ENCODE results near the gene ZNF764.

DNA sequence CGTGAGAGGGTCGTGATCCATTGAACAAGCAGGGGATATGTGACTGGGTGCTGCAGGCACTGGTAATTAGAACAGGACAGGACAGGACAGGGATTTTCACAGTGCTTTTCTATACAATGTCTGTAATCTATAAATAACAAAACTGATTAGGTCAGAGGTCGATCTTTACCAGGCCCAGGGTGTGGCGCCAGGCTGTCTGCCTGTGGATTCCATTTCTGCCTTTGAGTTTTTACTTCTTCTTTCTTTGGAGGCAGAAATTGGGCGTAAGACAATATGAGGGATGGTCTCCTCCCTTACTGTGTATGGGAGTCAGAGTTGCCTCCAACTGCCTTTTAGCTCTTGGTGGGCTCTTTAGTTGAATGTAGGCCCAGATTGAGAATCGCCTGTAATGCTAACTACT lies 1.5 kb upstream of the ZNF764 start:
- TF ChIP-seq, protein P1, sequence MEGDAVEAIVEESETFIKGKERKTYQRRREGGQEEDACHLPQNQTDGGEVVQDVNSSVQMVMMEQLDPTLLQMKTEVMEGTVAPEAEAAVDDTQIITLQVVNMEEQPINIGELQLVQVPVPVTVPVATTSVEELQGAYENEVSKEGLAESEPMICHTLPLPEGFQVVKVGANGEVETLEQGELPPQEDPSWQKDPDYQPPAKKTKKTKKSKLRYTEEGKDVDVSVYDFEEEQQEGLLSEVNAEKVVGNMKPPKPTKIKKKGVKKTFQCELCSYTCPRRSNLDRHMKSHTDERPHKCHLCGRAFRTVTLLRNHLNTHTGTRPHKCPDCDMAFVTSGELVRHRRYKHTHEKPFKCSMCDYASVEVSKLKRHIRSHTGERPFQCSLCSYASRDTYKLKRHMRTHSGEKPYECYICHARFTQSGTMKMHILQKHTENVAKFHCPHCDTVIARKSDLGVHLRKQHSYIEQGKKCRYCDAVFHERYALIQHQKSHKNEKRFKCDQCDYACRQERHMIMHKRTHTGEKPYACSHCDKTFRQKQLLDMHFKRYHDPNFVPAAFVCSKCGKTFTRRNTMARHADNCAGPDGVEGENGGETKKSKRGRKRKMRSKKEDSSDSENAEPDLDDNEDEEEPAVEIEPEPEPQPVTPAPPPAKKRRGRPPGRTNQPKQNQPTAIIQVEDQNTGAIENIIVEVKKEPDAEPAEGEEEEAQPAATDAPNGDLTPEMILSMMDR (IDR thresholded peaks at IDR 0.05; ENCODE audit: borderline replicate concordance, extremely low read depth, low read length, poor library complexity, severe bottlenecking): no peak
- no peak for TF ChIP-seq EZH2 (IDR thresholded peaks at IDR 0.05; ENCODE audit: borderline replicate concordance, low read depth, low read length, severe bottlenecking)

Data from DND-41 (cell line).